Transverse colon (tissue), 4 donors: ENCODE results near the gene AVP.

Experiments used
- CTCF ChIP-seq, 5 experiments: fragments of 200-600 bp in 3 of 5; fragments of 450-650 bp in 2 of 5; sonication (generic) in 3 of 5; IDR thresholded peaks; 1 replicate in 2 of 5; 2 replicates in 3 of 5; pipeline ENCODE4 v1.5.1; 2016 to 2017; ENCODE audit warnings: antibody characterized with exemption in 5 of 5, inconsistent platforms in 3 of 5, mild to moderate bottlenecking in 2 of 5, moderate library complexity in 1 of 5
- EP300 ChIP-seq: sonication (generic); formaldehyde crosslinking; IDR thresholded peaks from one replicate; pipeline ENCODE4 v1.6.1; 2017; ENCODE audit warnings: antibody characterized with exemption, low read depth
- POLR2A ChIP-seq: fragments of 450-650 bp; IDR thresholded peaks from one replicate; pipeline ENCODE4 v1.6.1; 2016; ENCODE audit warnings: antibody characterized with exemption, mild to moderate bottlenecking, moderate library complexity
- POLR2AphosphoS5 ChIP-seq, 3 donors: sonication (generic); formaldehyde crosslinking; IDR thresholded peaks; one replicate each; pipeline ENCODE4 v1.6.1; 2016; ENCODE audit warnings: antibody characterized with exemption in 3 of 3

DNA sequence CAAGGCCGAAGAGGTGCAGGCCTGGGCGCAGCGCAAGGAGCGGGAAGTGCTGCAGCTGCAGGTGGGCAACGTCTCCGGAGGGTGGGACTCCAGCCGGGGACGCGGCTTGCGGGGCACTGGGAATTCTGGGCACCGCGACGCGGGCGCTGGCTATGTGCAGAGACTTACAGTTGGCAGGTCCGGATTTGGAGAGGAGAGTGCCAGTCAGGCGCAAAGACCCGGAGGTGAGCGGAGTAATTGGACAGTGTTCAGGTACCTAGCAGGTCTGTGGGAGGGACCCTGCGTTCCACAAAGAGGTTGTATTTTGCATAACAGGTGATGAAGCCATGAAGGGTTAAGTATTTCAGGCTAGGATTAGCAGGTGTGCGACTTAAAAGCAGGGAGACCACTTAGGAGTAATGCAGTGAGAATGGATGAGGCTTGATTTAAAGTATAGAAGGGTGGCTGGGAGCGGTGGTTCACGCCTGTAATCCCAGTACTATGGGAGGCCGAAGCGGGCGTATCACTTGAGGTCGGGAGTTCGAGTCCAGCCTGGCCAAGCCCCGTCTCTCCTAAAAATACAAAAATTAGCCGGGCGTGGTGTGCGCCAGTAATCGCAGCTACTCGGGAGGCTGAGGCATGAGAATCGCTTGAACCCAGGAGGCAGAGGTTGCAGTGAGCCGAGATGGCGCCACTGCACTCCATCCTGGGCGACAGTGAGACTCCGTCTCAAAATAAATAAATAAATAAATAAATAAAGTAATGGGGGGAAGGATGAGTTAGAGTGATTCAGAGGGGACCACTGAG is 37.7 kb downstream of the AVP start:
- TF ChIP-seq CTCF (IDR thresholded peaks at IDR 0.05) = no peak
- no peak for TF ChIP-seq POLR2A
- no peak for TF ChIP-seq POLR2AphosphoS5 (IDR thresholded peaks at IDR 0.05)
- TF ChIP-seq EP300 = no peak
